HepG2 (cell line): ENCODE measurements around the gene PEX10. TPM values are rescaled to one million over a fixed set of nuclear protein-coding genes. Genes with fewer than 3 reads are reported as not detected.

ENCODE experiments used
- ATF1 ChIP-seq: IDR thresholded peaks from 2 replicates; pipeline ENCODE4 v1.6.1; 2016; ENCODE audit warnings: mild to moderate bottlenecking, control low read depth
- ATF7 ChIP-seq, 2 experiments: fragments of 450-650 bp in 1 of 2; sonication (generic) in 1 of 2; formaldehyde crosslinking in 1 of 2; IDR thresholded peaks; 2 replicates each; pipeline versions ENCODE4 v1.4.0 to v1.6.1; 2016 to 2020; ENCODE audit warnings: antibody characterized with exemption in 1 of 2, mild to moderate bottlenecking in 1 of 2, missing genetic modification reagents in 1 of 2
- CREB1 ChIP-seq, 2 experiments: fragments of 450-650 bp in 1 of 2; IDR thresholded peaks; 2 replicates each; pipeline ENCODE4 v1.6.1; 2016 to 2017; ENCODE audit warnings: control low read depth in 1 of 2, mild to moderate bottlenecking in 1 of 2, missing compliant biosample characterization in 1 of 2, missing genetic modification characterization in 1 of 2
- EZH2 ChIP-seq: conservative IDR thresholded peaks from 2 replicates; pipeline ENCODE4 v1.6.1; 2012; ENCODE audit warnings: mild to moderate bottlenecking, low read depth, low read length, moderate library complexity
- GTF2F1 ChIP-seq: fragments of 150-350 bp; IDR thresholded peaks from 2 replicates; pipeline ENCODE4 v1.6.1; 2014; ENCODE audit warnings: low read length
- HMGXB3 ChIP-seq: sonication (generic); formaldehyde crosslinking; IDR thresholded peaks from 2 replicates; pipeline ENCODE4 v1.4.0; 2020; ENCODE audit warnings: missing genetic modification reagents, borderline replicate concordance
- KDM5A ChIP-seq: fragments of 200-600 bp; sonication (generic); IDR thresholded peaks from 2 replicates; pipeline ENCODE4 v1.7.0; 2018; ENCODE audit warnings: antibody characterized with exemption, mild to moderate bottlenecking, low read length, borderline replicate concordance
- PRMT3 ChIP-seq: sonication (generic); formaldehyde crosslinking; IDR thresholded peaks from 2 replicates; pipeline ENCODE4 v1.8.1; 2022; ENCODE audit warnings: low read depth, mild to moderate bottlenecking, moderate library complexity, missing genetic modification reagents, borderline replicate concordance
- REL ChIP-seq: sonication (generic); formaldehyde crosslinking; conservative IDR thresholded peaks from 2 replicates; pipeline ENCODE4 v1.8.0; 2022; ENCODE audit warnings: mild to moderate bottlenecking, missing genetic modification reagents, moderate library complexity
- RFX5 ChIP-seq: IDR thresholded peaks from 2 replicates; pipeline ENCODE4 v1.6.1; 2011; ENCODE audit warnings: low read depth, low read length, improper control_type of control experiment
- SMYD3 ChIP-seq: sonication (generic); formaldehyde crosslinking; IDR thresholded peaks from 2 replicates; pipeline ENCODE4 v1.8.1; 2023; ENCODE audit warnings: mild to moderate bottlenecking, missing genetic modification reagents
- SNAPC5 ChIP-seq: sonication (generic); formaldehyde crosslinking; IDR thresholded peaks from 2 replicates; pipeline ENCODE4 v1.8.1; 2023; ENCODE audit warnings: mild to moderate bottlenecking, missing genetic modification reagents, borderline replicate concordance
- STAG1 ChIP-seq: sonication (generic); formaldehyde crosslinking; IDR thresholded peaks from 2 replicates; pipeline ENCODE4 v1.4.0; 2020; ENCODE audit warnings: missing genetic modification reagents
- SUZ12 ChIP-seq: fragments of 150-350 bp; IDR thresholded peaks from 2 replicates; pipeline ENCODE4 v1.6.1; 2014; ENCODE audit warnings: low read depth, low read length
- U2AF2 ChIP-seq: fragments of 200-400 bp; formaldehyde crosslinking; IDR thresholded peaks from 2 replicates; pipeline ENCODE4 v1.6.1; 2017; ENCODE audit warnings: low read depth, mild to moderate bottlenecking, low read length
- ZNF552 ChIP-seq: sonication (generic); formaldehyde crosslinking; IDR thresholded peaks from 2 replicates; pipeline ENCODE4 v1.9.0; 2022; ENCODE audit warnings: missing genetic modification reagents, mild to moderate bottlenecking, borderline replicate concordance
- ZNF792 ChIP-seq: IDR thresholded peaks from 2 replicates; pipeline ENCODE4 v1.6.1; 2016
- polyA plus RNA-seq, 8 experiments: library from polyadenylated mRNA; depleted of rRNA in 3 of 8; stranded (reverse) in 7 of 8; unstranded in 1 of 8; fragments of >200 nt; fragmentation: Illumina TruSeq in 4 of 8; extraction: Trizol in 4 of 8; gene quantifications; 2 replicates each; pipeline versions ENCODE4 v1.2.1 to v1.2.3, GENCODE V29; 2011 to 2016; ENCODE audit warnings: low read depth in 4 of 8, missing spikeins in 1 of 8, mixed read lengths in 1 of 8; ENCODE audit not compliant: insufficient read depth in 1 of 8
- total RNA-seq, 5 experiments: library from RNA; depleted of rRNA; stranded (reverse); fragments of >200 nt; fragmentation: Illumina TruSeq; extraction: Trizol; gene quantifications; 2 replicates each; pipeline ENCODE4 v1.2.3, GENCODE V29; 2016; ENCODE audit warnings: low read depth in 1 of 5
- TF ChIP-seq, protein P1 (sequence below): IDR thresholded peaks from 2 replicates; pipeline ENCODE4 v1.6.1; 2012; ENCODE audit warnings: low read length, improper control_type of control experiment
- TF ChIP-seq, protein P2 (sequence below): IDR thresholded peaks from 2 replicates; pipeline ENCODE4 v1.6.1; 2016; ENCODE audit warnings: mild to moderate bottlenecking, missing biosample characterization, missing genetic modification reagents
- TF ChIP-seq, protein P3 (sequence below): sonication (generic); formaldehyde crosslinking; IDR thresholded peaks from 2 replicates; pipeline ENCODE4 v1.4.0; 2020; ENCODE audit warnings: missing genetic modification reagents

Gene PEX10
- total and polyA plus RNA-seq, 2 of the 13 experiments (the other 11 are each of a cell fraction or from before 2014, with no cell fraction given), result 16.1 to 39.6 TPM

GRCh38 chr1:2412773-2413494 is 570 bp upstream of the PEX10 start (continued):
- no peak for TF ChIP-seq HMGXB3 (CRISPR knock-in tag)
- TF ChIP-seq ZNF552 (CRISPR knock-in tag), result peak; percentile 58; the same call in 1 of the 2 replicates
- no peak for TF ChIP-seq SNAPC5
- TF ChIP-seq, protein P1, sequence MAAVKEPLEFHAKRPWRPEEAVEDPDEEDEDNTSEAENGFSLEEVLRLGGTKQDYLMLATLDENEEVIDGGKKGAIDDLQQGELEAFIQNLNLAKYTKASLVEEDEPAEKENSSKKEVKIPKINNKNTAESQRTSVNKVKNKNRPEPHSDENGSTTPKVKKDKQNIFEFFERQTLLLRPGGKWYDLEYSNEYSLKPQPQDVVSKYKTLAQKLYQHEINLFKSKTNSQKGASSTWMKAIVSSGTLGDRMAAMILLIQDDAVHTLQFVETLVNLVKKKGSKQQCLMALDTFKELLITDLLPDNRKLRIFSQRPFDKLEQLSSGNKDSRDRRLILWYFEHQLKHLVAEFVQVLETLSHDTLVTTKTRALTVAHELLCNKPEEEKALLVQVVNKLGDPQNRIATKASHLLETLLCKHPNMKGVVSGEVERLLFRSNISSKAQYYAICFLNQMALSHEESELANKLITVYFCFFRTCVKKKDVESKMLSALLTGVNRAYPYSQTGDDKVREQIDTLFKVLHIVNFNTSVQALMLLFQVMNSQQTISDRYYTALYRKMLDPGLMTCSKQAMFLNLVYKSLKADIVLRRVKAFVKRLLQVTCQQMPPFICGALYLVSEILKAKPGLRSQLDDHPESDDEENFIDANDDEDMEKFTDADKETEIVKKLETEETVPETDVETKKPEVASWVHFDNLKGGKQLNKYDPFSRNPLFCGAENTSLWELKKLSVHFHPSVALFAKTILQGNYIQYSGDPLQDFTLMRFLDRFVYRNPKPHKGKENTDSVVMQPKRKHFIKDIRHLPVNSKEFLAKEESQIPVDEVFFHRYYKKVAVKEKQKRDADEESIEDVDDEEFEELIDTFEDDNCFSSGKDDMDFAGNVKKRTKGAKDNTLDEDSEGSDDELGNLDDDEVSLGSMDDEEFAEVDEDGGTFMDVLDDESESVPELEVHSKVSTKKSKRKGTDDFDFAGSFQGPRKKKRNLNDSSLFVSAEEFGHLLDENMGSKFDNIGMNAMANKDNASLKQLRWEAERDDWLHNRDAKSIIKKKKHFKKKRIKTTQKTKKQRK, result no peak
- no peak for TF ChIP-seq U2AF2
- no peak for TF ChIP-seq ZNF792 (CRISPR knock-in tag)
- TF ChIP-seq STAG1 (CRISPR knock-in tag), result peak; percentile 8
- TF ChIP-seq ATF7 (IDR thresholded peaks at IDR 0.05), result no peak
- no peak for TF ChIP-seq ATF7 (CRISPR knock-in tag; IDR thresholded peaks at IDR 0.05)
- TF ChIP-seq PRMT3 (CRISPR knock-in tag), result no peak
- TF ChIP-seq ATF1 (CRISPR knock-in tag), result no peak
- TF ChIP-seq CREB1 (IDR thresholded peaks at IDR 0.05), result no peak
- no peak for TF ChIP-seq CREB1 (CRISPR knock-in tag; IDR thresholded peaks at IDR 0.05)
- TF ChIP-seq, protein P2, sequence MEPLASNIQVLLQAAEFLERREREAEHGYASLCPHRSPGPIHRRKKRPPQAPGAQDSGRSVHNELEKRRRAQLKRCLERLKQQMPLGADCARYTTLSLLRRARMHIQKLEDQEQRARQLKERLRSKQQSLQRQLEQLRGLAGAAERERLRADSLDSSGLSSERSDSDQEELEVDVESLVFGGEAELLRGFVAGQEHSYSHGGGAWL (CRISPR knock-in tag), result peak; percentile 69; the same call in 1 of the 2 replicates
- TF ChIP-seq RFX5, result no peak
- TF ChIP-seq SUZ12, result no peak
- TF ChIP-seq KDM5A, result no peak
- no peak for TF ChIP-seq GTF2F1
- TF ChIP-seq REL (CRISPR knock-in tag), result peak; percentile 90
- TF ChIP-seq SMYD3 (CRISPR knock-in tag), result peak; percentile 59; the same call in 1 of the 2 replicates
- TF ChIP-seq EZH2, result no peak
- TF ChIP-seq, protein P3, sequence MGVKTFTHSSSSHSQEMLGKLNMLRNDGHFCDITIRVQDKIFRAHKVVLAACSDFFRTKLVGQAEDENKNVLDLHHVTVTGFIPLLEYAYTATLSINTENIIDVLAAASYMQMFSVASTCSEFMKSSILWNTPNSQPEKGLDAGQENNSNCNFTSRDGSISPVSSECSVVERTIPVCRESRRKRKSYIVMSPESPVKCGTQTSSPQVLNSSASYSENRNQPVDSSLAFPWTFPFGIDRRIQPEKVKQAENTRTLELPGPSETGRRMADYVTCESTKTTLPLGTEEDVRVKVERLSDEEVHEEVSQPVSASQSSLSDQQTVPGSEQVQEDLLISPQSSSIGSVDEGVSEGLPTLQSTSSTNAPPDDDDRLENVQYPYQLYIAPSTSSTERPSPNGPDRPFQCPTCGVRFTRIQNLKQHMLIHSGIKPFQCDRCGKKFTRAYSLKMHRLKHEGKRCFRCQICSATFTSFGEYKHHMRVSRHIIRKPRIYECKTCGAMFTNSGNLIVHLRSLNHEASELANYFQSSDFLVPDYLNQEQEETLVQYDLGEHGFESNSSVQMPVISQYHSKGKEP (CRISPR knock-in tag), result no peak
